ENCODE measurements around the gene CHCHD3.

- no peak for TF ChIP-seq CTCF (conservative IDR thresholded peaks at IDR 0.05 in 1 of 2, IDR thresholded peaks at IDR 0.05 in 1 of 2; ENCODE audit: extremely low read depth in 1 of 2, insufficient read depth in 1 of 2, low read depth in 1 of 2, low read length in 2 of 2)
- TF ChIP-seq EZH2 (IDR thresholded peaks at IDR 0.05; ENCODE audit: borderline replicate concordance, low read length): no peak
These were observed 343.6 kb downstream of the CHCHD3 start for GRCh38 chr7:132738254-132738653.
